Measurements from ENCODE around the gene ZNF211. TPM values are rescaled to one million over a fixed set of nuclear protein-coding genes. Genes with fewer than 3 reads are reported as not detected.

Gene ZNF211
- total RNA-seq, 1 donor from 2014 or later: 11.9 TPM

DNA sequence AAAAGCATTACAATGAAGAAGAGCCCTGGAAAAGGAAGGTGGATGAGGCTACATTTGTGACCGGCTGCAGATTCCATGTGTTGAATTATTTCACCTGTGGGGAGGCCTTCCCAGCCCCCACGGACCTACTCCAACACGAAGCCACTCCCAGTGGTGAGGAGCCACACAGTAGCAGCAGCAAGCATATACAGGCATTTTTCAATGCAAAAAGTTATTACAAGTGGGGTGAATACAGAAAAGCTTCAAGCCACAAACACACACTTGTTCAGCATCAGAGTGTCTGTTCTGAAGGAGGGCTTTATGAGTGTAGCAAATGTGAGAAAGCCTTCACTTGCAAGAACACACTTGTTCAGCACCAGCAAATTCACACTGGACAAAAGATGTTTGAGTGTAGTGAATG lies 53.8 kb downstream of the ZNF211 start:
- DNase-seq (ENCODE audit: extremely low spot score, unreplicated experiment): no peak
- Mint-ChIP-seq H3K4me1 (ENCODE audit: unreplicated experiment) (peaks cover 19% of the 10 kb centered on the region), H3K27me3 (ENCODE audit: unreplicated experiment) (no peaks in the 10 kb centered on the region), H3K4me3 (ENCODE audit: unreplicated experiment) (no peak overlapping the region), H3K27ac (ENCODE audit: unreplicated experiment) (no peak overlapping the region), H3K36me3 (ENCODE audit: unreplicated experiment) (peaks cover 69% of the 10 kb centered on the region), H3K9me3 (ENCODE audit: unreplicated experiment) (peaks cover 61% of the 10 kb centered on the region)
- TF ChIP-seq, protein P1, sequence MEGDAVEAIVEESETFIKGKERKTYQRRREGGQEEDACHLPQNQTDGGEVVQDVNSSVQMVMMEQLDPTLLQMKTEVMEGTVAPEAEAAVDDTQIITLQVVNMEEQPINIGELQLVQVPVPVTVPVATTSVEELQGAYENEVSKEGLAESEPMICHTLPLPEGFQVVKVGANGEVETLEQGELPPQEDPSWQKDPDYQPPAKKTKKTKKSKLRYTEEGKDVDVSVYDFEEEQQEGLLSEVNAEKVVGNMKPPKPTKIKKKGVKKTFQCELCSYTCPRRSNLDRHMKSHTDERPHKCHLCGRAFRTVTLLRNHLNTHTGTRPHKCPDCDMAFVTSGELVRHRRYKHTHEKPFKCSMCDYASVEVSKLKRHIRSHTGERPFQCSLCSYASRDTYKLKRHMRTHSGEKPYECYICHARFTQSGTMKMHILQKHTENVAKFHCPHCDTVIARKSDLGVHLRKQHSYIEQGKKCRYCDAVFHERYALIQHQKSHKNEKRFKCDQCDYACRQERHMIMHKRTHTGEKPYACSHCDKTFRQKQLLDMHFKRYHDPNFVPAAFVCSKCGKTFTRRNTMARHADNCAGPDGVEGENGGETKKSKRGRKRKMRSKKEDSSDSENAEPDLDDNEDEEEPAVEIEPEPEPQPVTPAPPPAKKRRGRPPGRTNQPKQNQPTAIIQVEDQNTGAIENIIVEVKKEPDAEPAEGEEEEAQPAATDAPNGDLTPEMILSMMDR (IDR thresholded peaks at IDR 0.05): no peak

DNA sequence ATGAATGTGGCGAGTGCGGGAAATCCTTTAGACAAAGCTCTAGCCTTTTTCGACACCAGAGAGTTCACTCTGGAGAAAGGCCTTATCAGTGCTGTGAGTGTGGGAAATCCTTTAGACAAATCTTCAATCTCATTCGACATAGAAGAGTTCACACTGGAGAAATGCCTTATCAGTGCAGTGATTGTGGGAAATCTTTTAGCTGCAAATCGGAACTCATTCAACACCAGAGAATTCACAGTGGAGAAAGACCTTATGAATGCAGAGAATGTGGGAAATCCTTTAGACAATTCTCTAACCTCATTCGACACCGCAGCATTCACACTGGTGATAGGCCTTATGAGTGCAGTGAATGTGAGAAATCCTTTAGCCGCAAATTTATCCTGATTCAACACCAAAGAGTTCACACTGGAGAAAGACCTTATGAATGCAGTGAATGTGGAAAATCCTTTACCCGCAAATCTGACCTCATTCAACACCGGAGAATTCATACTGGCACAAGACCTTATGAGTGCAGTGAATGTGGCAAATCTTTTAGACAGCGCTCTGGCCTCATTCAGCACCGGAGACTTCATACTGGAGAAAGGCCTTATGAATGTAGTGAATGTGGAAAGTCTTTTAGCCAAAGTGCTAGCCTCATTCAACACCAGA lies 54.5 kb downstream of the ZNF211 start:
- Mint-ChIP-seq H3K27ac (ENCODE audit: unreplicated experiment) (no peak overlapping the region), H3K4me3 (ENCODE audit: unreplicated experiment) (no peak overlapping the region), H3K9me3 (ENCODE audit: unreplicated experiment) (peaks cover 61% of the 10 kb centered on the region), H3K36me3 (ENCODE audit: unreplicated experiment) (peaks cover 67% of the 10 kb centered on the region), H3K4me1 (ENCODE audit: unreplicated experiment) (peaks cover 12% of the 10 kb centered on the region), H3K27me3 (ENCODE audit: unreplicated experiment) (no peaks in the 10 kb centered on the region)
- TF ChIP-seq, protein P1 (IDR thresholded peaks at IDR 0.05): no peak
- DNase-seq (ENCODE audit: extremely low spot score, unreplicated experiment): no peak

DNA sequence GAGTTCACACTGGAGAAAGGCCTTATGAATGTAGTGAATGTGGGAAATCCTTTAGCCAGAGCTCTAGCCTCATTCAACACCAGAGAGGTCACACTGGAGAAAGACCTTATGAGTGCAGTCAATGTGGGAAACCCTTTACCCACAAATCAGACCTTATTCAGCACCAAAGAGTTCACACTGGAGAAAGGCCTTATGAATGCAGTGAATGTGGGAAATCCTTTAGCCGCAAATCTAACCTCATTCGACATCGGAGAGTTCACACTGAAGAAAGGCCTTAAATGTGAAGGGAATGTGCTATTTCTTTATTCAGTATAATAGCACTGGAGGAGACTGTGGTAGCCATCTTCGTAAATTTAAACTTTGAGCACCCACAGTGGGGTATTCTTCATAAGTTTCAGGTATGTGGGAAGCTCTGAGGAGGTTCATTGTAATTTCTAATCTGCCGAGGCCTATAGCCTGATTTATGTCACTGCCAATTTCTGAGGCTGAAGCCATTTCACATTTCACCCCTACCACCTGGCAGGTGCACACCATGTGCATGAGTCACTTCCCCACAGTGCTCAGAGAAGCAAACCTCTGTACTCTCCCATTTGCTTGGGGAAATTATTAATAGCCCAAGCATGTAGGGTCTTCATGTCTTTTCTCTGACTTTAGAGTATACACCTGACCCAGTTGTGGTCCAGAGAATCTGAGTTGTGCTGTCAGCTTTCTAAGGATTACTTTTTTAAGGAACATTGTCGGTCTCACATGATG lies 55.2 kb downstream of the ZNF211 start:
- Mint-ChIP-seq H3K36me3 (ENCODE audit: unreplicated experiment) (peaks cover 70% of the 10 kb centered on the region), H3K27me3 (ENCODE audit: unreplicated experiment) (no peaks in the 10 kb centered on the region), H3K27ac (ENCODE audit: unreplicated experiment) (no peak overlapping the region), H3K4me3 (ENCODE audit: unreplicated experiment) (no peak overlapping the region), H3K4me1 (ENCODE audit: unreplicated experiment) (peaks cover 5% of the 10 kb centered on the region), H3K9me3 (ENCODE audit: unreplicated experiment) (peaks cover 59% of the 10 kb centered on the region)
- TF ChIP-seq, protein P1 (IDR thresholded peaks at IDR 0.05): no peak
- DNase-seq (ENCODE audit: extremely low spot score, unreplicated experiment): no peak

DNA sequence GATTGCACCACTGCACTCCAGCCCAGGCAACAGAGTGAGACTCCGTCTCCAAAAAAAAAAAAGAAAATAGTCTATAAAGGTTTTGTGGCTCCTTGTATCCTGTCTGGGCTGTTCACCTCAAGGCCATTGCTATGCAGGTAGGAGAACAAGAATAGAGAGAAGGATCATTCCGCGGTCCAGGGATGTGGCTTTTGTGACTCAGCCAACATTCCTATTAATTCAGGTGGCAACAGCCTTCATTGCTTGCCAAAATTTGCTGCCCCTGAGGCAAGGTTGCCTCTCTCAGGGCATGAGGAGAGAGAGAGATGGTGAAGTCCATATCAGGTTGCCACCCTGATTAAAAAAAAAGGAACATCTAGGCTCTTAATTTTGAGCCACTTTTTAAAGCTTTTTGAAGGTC lies 56.8 kb downstream of the ZNF211 start:
- H3K27me3 Mint-ChIP-seq (ENCODE audit: unreplicated experiment): no peaks in the 10 kb centered on the region
- no peaks in the 10 kb centered on the region for H3K4me1 Mint-ChIP-seq (ENCODE audit: unreplicated experiment)
- DNase-seq (ENCODE audit: extremely low spot score, unreplicated experiment): no peak
- TF ChIP-seq, protein P1 (IDR thresholded peaks at IDR 0.05): no peak
- no peak overlapping the region for H3K4me3 Mint-ChIP-seq (ENCODE audit: unreplicated experiment)
- H3K36me3 Mint-ChIP-seq (ENCODE audit: unreplicated experiment): peaks cover 59% of the 10 kb centered on the region
- no peak overlapping the region for H3K27ac Mint-ChIP-seq (ENCODE audit: unreplicated experiment)
- peaks cover 57% of the 10 kb centered on the region for H3K9me3 Mint-ChIP-seq (ENCODE audit: unreplicated experiment)

Other genes starting within 250 kb of the ZNF211 start
- 18.3 and 19.8 TPM in 2 replicates for gene ZNF548, start 243.3 kb upstream of the ZNF211 start, total RNA-seq
- gene ZNF17, start 222.0 kb upstream of the ZNF211 start, total RNA-seq: 12.4 and 12.7 TPM in 2 replicates
- 9.4 and 9.5 TPM in 2 replicates for gene ZNF749, start 197.8 kb upstream of the ZNF211 start, total RNA-seq
- 0.62 and 0.68 TPM in 2 replicates for gene VN1R1, start 176.0 kb upstream of the ZNF211 start, total RNA-seq
- 10.4 and 10.8 TPM in 2 replicates for gene ZNF772, start 155.6 kb upstream of the ZNF211 start, total RNA-seq
- 11.8 and 13.5 TPM in 2 replicates for gene ZNF419, start 145.4 kb upstream of the ZNF211 start, total RNA-seq
- 7.4 and 8.4 TPM in 2 replicates for gene ZNF773, start 133.2 kb upstream of the ZNF211 start, total RNA-seq
- gene ZNF549, start 105.8 kb upstream of the ZNF211 start, total RNA-seq: 7.3 and 9.0 TPM in 2 replicates
- gene ZNF550, start 73.3 kb upstream of the ZNF211 start, total RNA-seq: 10.3 and 11.0 TPM in 2 replicates
- 6.5 and 6.8 TPM in 2 replicates for gene ZNF416, start 54.3 kb upstream of the ZNF211 start, total RNA-seq
- 6.8 and 7.1 TPM in 2 replicates for gene ZIK1, start 49.0 kb upstream of the ZNF211 start, total RNA-seq
- gene ZNF530, start 33.3 kb upstream of the ZNF211 start, total RNA-seq: 2.4 and 2.8 TPM in 2 replicates
- 19.6 and 20.0 TPM in 2 replicates for gene ZNF134, start 18.9 kb upstream of the ZNF211 start, total RNA-seq
- gene ZSCAN4, start 35.8 kb downstream of the ZNF211 start, total RNA-seq: not detected in 2 replicates
- 6.1 and 6.3 TPM in 2 replicates for gene ZNF551, start 48.8 kb downstream of the ZNF211 start, total RNA-seq
- 18.0 and 18.9 TPM in 2 replicates for gene ZNF154, start 76.0 kb downstream of the ZNF211 start, total RNA-seq
- gene ZNF671, start 94.5 kb downstream of the ZNF211 start, total RNA-seq: 7.1 TPM in 2 replicates
- gene ZNF776, start 113.6 kb downstream of the ZNF211 start, total RNA-seq: 16.9 and 21.0 TPM in 2 replicates
- gene ZNF586, start 136.5 kb downstream of the ZNF211 start, total RNA-seq: 18.8 TPM in 2 replicates
- 5.2 and 9.0 TPM in 2 replicates for gene ZNF552, start 181.7 kb downstream of the ZNF211 start, total RNA-seq
- gene ZNF587B, start 197.1 kb downstream of the ZNF211 start, total RNA-seq: 14.4 and 16.5 TPM in 2 replicates
- 33.5 and 34.2 TPM in 2 replicates for gene ZNF587, start 216.7 kb downstream of the ZNF211 start, total RNA-seq

Data from osteocyte (in vitro differentiated cells).